Esophagus muscularis mucosa (tissue), 3 donors: Measurements from ENCODE around the gene METTL5.

Experiments used
- POLR2AphosphoS5 ChIP-seq, 2 donors: sonication (generic); formaldehyde crosslinking; IDR thresholded peaks; one replicate each; pipeline ENCODE4 v1.6.1; 2017; ENCODE audit warnings: antibody characterized with exemption in 2 of 2
- TF ChIP-seq, protein P1 (sequence below), 3 experiments: fragments of 200-600 bp in 2 of 3; fragments of 450-650 bp in 1 of 3; sonication (generic) in 2 of 3; IDR thresholded peaks; one replicate each; pipeline ENCODE4 v1.5.1; 2017 to 2019; ENCODE audit warnings: antibody characterized with exemption in 3 of 3, mild to moderate bottlenecking in 2 of 3, moderate library complexity in 1 of 3

DNA sequence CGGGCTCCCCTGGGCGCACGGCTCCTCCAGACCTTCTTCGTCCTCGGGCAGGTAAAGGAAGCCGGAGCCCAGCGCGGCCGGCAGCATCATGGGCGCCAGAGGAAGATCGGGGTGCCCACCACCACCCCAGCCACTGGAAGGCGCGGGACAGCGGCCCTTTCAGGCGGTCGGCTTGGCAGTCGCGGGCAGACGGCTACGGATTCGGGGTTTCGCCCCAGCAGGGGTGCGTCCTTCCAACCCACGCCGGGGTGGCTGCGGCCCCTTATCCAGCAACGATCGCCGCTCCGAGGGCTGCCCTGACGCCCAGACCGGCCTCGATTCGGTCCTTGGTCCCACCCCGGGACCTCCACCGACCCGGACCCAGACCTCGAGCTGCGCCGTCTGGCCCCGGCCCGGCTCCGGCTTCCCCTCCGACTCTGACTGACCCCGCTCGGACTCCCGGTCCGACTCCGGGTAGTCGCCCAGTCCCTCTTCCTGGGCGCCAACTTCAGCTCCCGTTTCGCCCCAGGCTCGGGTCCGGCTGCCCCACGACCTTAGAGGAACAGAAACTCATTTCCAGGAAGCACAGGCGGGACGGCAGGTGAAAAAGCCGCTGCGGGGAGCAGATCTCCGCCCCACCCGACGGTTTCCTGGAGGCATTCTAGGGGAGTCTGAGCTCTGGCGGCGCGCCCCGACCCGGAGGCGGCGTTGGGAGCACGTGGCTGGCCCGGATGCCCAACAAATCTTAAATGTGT is 56.3 kb downstream of the METTL5 start:
- TF ChIP-seq, protein P1, sequence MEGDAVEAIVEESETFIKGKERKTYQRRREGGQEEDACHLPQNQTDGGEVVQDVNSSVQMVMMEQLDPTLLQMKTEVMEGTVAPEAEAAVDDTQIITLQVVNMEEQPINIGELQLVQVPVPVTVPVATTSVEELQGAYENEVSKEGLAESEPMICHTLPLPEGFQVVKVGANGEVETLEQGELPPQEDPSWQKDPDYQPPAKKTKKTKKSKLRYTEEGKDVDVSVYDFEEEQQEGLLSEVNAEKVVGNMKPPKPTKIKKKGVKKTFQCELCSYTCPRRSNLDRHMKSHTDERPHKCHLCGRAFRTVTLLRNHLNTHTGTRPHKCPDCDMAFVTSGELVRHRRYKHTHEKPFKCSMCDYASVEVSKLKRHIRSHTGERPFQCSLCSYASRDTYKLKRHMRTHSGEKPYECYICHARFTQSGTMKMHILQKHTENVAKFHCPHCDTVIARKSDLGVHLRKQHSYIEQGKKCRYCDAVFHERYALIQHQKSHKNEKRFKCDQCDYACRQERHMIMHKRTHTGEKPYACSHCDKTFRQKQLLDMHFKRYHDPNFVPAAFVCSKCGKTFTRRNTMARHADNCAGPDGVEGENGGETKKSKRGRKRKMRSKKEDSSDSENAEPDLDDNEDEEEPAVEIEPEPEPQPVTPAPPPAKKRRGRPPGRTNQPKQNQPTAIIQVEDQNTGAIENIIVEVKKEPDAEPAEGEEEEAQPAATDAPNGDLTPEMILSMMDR (IDR thresholded peaks at IDR 0.05), result no peak
- no peak for TF ChIP-seq POLR2AphosphoS5 (IDR thresholded peaks at IDR 0.05)
